Measurements from ENCODE around the gene CHRNB1. TPM values are rescaled to one million over a fixed set of nuclear protein-coding genes. Genes with fewer than 3 reads are reported as not detected.
A peak's percentile ranks its signal among the peaks of the same experiment; 100 is the strongest.

Gene CHRNB1
- total and polyA plus RNA-seq, 5 donors = 11.4 to 16.1 (median 13.2) TPM

- H3K4me1 ChIP-seq (ENCODE audit: control insufficient read depth, insufficient read depth, low read length) = peaks cover 5% of the 10 kb centered on the region
- no peak overlapping the region for H3K4me3 ChIP-seq (ENCODE audit: low read length)
- H3K27me3 ChIP-seq (ENCODE audit: control insufficient read depth, insufficient read depth) = no peaks in the 10 kb centered on the region
- 90% methylated on average over 3 of the region's 3 CpGs for WGBS
- no peak overlapping the region for H3K27ac ChIP-seq (ENCODE audit: low read length)
- ATAC-seq (no peak), DNase-seq (no peak)
- intact Hi-C loops (cut with DNase I) = no loop called here
- H3K9me3 ChIP-seq (ENCODE audit: control insufficient read depth, low read length) = no peaks in the 10 kb centered on the region
These were observed 49.1 kb downstream of the CHRNB1 start for GRCh38 chr17:7493941-7494340.

DNA sequence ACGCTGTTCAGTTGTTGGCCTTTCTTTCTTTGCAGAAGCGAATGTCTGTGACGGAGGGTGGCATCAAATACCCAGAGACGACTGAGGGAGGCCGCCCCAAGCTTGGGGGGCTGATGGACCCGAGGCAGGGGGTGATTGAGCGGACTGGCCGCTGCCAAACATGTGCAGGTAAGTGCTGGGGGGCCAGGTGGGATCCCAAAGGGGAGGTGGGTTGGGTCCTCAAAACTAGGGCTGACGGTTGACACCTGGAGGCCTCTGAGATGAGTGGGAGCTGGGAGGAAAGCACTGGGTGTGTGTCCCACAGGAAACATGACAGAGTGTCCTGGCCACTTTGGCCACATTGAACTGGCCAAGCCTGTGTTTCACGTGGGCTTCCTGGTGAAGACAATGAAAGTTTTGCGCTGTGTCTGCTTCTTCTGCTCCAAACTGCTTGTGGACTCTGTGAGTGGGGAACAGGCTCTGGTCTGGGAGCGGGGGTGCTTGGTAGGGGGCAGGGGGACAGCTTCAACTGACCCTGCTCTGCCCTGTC is 51.1 kb downstream of the CHRNB1 start:
- ATAC-seq (peak; percentile 10 to 36), DNase-seq (no peak)
- H3K9me3 ChIP-seq (ENCODE audit: control insufficient read depth, low read length) = no peaks in the 10 kb centered on the region
- H3K27me3 ChIP-seq (ENCODE audit: control insufficient read depth, insufficient read depth) = no peaks in the 10 kb centered on the region
- intact Hi-C loops (cut with DNase I) = no loop called here
- H3K4me1 ChIP-seq (ENCODE audit: control insufficient read depth, insufficient read depth, low read length) = peaks cover 5% of the 10 kb centered on the region
- peak overlapping the region; percentile 53 for H3K27ac ChIP-seq (ENCODE audit: low read length)
- WGBS = 86% methylated on average over 12 of the region's 12 CpGs
- H3K4me3 ChIP-seq (ENCODE audit: low read length) = no peak overlapping the region

DNA sequence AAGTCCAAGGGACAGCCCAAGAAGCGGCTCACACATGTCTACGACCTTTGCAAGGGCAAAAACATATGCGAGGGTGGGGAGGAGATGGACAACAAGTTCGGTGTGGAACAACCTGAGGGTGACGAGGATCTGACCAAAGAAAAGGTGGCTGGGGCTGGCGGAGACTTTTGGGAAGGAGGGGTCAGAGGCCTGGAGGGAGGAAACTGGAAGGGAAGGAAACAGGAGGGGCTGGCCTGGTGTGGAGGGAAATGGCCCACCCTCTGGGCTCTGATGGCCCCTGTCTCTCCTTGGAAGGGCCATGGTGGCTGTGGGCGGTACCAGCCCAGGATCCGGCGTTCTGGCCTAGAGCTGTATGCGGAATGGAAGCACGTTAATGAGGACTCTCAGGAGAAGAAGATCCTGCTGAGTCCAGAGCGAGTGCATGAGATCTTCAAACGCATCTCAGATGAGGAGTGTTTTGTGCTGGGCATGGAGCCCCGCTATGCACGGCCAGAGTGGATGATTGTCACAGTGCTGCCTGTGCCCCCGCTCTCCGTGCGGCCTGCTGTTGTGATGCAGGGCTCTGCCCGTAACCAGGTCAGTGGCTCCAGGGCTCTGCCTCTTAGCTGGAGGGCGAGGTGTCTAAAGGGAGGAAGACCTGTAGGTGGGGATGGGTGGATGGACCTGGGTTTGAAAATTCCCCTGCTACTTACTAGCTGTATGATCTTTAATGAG is 51.8 kb downstream of the CHRNB1 start:
- H3K4me1 ChIP-seq (ENCODE audit: control insufficient read depth, insufficient read depth, low read length) = peaks cover 5% of the 10 kb centered on the region
- H3K9me3 ChIP-seq (ENCODE audit: control insufficient read depth, low read length) = no peaks in the 10 kb centered on the region
- peak; percentile 61 to 89 for ATAC-seq
- DNase-seq = peak in 2 of 3 donors; percentile 48 to 74
- 71% methylated on average over 20 of the region's 20 CpGs for WGBS
- no peaks in the 10 kb centered on the region for H3K27me3 ChIP-seq (ENCODE audit: control insufficient read depth, insufficient read depth)
- H3K4me3 ChIP-seq (ENCODE audit: low read length) = no peak overlapping the region
- intact Hi-C loops (cut with DNase I) = no loop called here
- H3K27ac ChIP-seq (ENCODE audit: low read length) = peak overlapping the region; percentile 49

DNA sequence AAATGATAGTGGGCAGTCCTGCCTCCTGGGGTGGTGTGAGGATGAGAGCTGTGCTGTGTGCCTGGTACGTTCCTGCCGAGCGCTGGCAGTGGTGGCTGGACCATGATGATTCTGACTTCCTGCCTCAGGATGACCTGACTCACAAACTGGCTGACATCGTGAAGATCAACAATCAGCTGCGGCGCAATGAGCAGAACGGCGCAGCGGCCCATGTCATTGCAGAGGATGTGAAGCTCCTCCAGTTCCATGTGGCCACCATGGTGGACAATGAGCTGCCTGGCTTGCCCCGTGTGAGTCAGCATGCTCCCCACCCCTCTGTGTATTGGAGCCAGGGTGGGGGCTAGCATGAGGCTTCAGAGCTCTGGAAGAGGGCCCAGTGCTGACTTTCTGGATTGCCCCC is 52.4 kb downstream of the CHRNB1 start:
- Histone ChIP-seq H3K27ac (ENCODE audit: low read length) (peak overlapping the region; percentile 25), H3K4me3 (ENCODE audit: low read length) (no peak overlapping the region), H3K27me3 (ENCODE audit: control insufficient read depth, insufficient read depth) (no peaks in the 10 kb centered on the region), H3K9me3 (ENCODE audit: control insufficient read depth, low read length) (no peaks in the 10 kb centered on the region), H3K4me1 (ENCODE audit: control insufficient read depth, insufficient read depth, low read length) (peaks cover 5% of the 10 kb centered on the region)
- intact Hi-C loops (cut with DNase I) = no loop called here
- ATAC-seq (peak; percentile 23 to 80), DNase-seq (peak in 2 of 3 donors; percentile 55)
- 72% methylated on average over 10 of the region's 10 CpGs for WGBS

DNA sequence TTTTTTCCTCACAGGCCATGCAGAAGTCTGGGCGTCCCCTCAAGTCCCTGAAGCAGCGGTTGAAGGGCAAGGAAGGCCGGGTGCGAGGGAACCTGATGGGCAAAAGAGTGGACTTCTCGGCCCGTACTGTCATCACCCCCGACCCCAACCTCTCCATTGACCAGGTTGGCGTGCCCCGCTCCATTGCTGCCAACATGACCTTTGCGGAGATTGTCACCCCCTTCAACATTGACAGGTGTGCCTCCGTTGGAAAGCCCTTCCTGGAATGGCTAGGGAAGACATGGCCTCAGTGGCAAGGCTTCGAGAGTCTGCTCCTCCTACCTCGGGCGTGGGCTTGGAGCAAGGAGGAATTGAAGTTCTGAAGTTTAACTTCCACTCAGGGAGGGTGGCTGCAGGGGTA is 52.8 kb downstream of the CHRNB1 start:
- Histone ChIP-seq H3K9me3 (ENCODE audit: control insufficient read depth, low read length) (no peaks in the 10 kb centered on the region), H3K4me1 (ENCODE audit: control insufficient read depth, insufficient read depth, low read length) (peaks cover 5% of the 10 kb centered on the region), H3K27ac (ENCODE audit: low read length) (no peak overlapping the region), H3K4me3 (ENCODE audit: low read length) (no peak overlapping the region), H3K27me3 (ENCODE audit: control insufficient read depth, insufficient read depth) (no peaks in the 10 kb centered on the region)
- 90% methylated on average over 14 of the region's 14 CpGs for WGBS
- intact Hi-C loops (cut with DNase I) = no loop called here
- ATAC-seq (no peak), DNase-seq (no peak)

DNA sequence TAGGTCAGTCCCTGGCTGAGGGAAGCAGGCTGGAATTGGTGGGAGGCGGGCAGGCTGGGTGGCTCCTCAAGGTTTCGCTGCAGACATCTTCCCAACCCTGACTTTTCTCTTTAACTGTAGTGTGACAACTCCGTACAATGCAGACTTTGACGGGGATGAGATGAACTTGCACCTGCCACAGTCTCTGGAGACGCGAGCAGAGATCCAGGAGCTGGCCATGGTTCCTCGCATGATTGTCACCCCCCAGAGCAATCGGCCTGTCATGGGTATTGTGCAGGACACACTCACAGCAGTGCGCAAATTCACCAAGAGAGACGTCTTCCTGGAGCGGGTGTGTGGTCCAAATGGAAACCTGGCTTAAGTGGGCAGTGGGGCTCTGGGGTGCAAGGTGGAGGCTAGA is 54.3 kb downstream of the CHRNB1 start:
- Histone ChIP-seq H3K27me3 (ENCODE audit: control insufficient read depth, insufficient read depth) (no peaks in the 10 kb centered on the region), H3K4me1 (ENCODE audit: control insufficient read depth, insufficient read depth, low read length) (peaks cover 2% of the 10 kb centered on the region), H3K9me3 (ENCODE audit: control insufficient read depth, low read length) (no peaks in the 10 kb centered on the region), H3K4me3 (ENCODE audit: low read length) (no peak overlapping the region), H3K27ac (ENCODE audit: low read length) (no peak overlapping the region)
- 87% methylated on average over 11 of the region's 11 CpGs for WGBS
- intact Hi-C loops (cut with DNase I) = no loop called here
- DNase-seq (no peak), ATAC-seq (no peak)

DNA sequence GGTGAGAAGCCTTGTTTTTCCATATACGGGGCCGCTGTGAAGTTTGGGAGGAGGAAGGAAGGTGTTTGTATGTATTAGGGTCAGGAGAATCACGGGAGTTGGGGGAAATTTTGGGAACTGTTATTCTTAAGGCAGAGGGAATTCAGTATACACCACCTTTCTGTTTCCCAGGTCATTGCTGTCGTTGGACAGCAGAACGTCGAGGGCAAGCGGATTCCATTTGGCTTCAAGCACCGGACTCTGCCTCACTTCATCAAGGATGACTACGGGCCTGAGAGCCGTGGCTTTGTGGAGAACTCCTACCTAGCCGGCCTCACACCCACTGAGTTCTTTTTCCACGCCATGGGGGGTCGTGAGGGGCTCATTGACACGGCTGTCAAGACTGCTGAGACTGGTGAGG is 56.9 kb downstream of the CHRNB1 start:
- intact Hi-C loops (cut with DNase I) = no loop called here

GRCh38 chr17:7502171-7502847 is 57.4 kb downstream of the CHRNB1 start:
- intact Hi-C loops (cut with DNase I) = no loop called here
- no peak for DNase-seq

More for the DNA sequence above, 56.9 kb downstream of the CHRNB1 start:
- ATAC-seq (no peak), DNase-seq (no peak)
- Histone ChIP-seq H3K9me3 (ENCODE audit: control insufficient read depth, low read length) (no peaks in the 10 kb centered on the region), H3K4me3 (ENCODE audit: low read length) (no peak overlapping the region), H3K27ac (ENCODE audit: low read length) (no peak overlapping the region), H3K27me3 (ENCODE audit: control insufficient read depth, insufficient read depth) (no peaks in the 10 kb centered on the region), H3K4me1 (ENCODE audit: control insufficient read depth, insufficient read depth, low read length) (no peaks in the 10 kb centered on the region)
- 83% methylated on average over 14 of the region's 14 CpGs for WGBS

GRCh38 chr17:7502987-7503386 is 58.1 kb downstream of the CHRNB1 start:
- no peaks in the 10 kb centered on the region for H3K4me1 ChIP-seq (ENCODE audit: control insufficient read depth, insufficient read depth, low read length)
- 85% methylated on average over 14 of the region's 14 CpGs for WGBS
- no peak overlapping the region for H3K4me3 ChIP-seq (ENCODE audit: low read length)
- ATAC-seq (no peak), DNase-seq (no peak)
- intact Hi-C loops (cut with DNase I) = no loop called here
- no peak overlapping the region for H3K27ac ChIP-seq (ENCODE audit: low read length)
- H3K9me3 ChIP-seq (ENCODE audit: control insufficient read depth, low read length) = no peaks in the 10 kb centered on the region
- H3K27me3 ChIP-seq (ENCODE audit: control insufficient read depth, insufficient read depth) = no peaks in the 10 kb centered on the region

More at GRCh38 chr17:7502171-7502847, 57.4 kb downstream of the CHRNB1 start:
- Histone ChIP-seq H3K27me3 (ENCODE audit: control insufficient read depth, insufficient read depth) (no peaks in the 10 kb centered on the region), H3K4me1 (ENCODE audit: control insufficient read depth, insufficient read depth, low read length) (no peaks in the 10 kb centered on the region), H3K4me3 (ENCODE audit: low read length) (no peak overlapping the region), H3K9me3 (ENCODE audit: control insufficient read depth, low read length) (no peaks in the 10 kb centered on the region), H3K27ac (ENCODE audit: low read length) (no peak overlapping the region)
- 91% methylated on average over 20 of the region's 20 CpGs for WGBS
- peak in 1 of 2 donors; percentile 7 for ATAC-seq

DNA sequence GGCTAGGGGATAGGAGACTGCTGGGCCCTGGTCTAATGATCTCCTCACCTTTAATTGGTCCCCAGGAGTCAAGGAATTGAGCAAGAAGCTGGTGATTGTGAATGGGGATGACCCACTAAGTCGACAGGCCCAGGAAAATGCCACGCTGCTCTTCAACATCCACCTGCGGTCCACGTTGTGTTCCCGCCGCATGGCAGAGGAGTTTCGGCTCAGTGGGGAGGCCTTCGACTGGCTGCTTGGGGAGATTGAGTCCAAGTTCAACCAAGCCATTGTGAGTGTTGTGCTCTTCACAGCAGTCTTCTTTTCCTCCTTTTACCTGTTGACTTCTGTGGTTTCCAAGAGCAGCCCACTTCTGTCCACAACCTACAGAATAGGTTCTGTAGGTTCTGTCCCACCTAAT is 58.7 kb downstream of the CHRNB1 start:
- WGBS = 94% methylated on average over 8 of the region's 8 CpGs
- intact Hi-C loops (cut with DNase I) = no loop called here

More for the DNA sequence above, 58.7 kb downstream of the CHRNB1 start:
- Histone ChIP-seq H3K4me3 (ENCODE audit: low read length) (no peak overlapping the region), H3K9me3 (ENCODE audit: control insufficient read depth, low read length) (no peaks in the 10 kb centered on the region), H3K27me3 (ENCODE audit: control insufficient read depth, insufficient read depth) (no peaks in the 10 kb centered on the region), H3K4me1 (ENCODE audit: control insufficient read depth, insufficient read depth, low read length) (no peaks in the 10 kb centered on the region), H3K27ac (ENCODE audit: low read length) (no peak overlapping the region)
- ATAC-seq = no peak
- no peak for DNase-seq
